HCT116 (cell line): ENCODE results near the gene STX1A. TPM values are rescaled to one million over a fixed set of nuclear protein-coding genes. Genes with fewer than 3 reads are reported as not detected.

Experiments used
- microRNA counts: library from miRNA; unstranded; fragments of <30 nt; microRNA quantifications from one replicate; lab custom pipeline; 2015
- microRNA-seq: library from miRNA; unstranded; fragments of <30 nt; microRNA quantifications from one replicate; pipeline ENCODE4, GENCODE V29; 2016; ENCODE audit warnings: borderline number of aligned reads
- total RNA-seq: library from RNA; stranded (reverse); gene quantifications from one replicate; pipeline ENCODE4 v1.2.1, GENCODE V29; 2021; ENCODE audit not compliant: unreplicated experiment

STX1A gene
- total RNA-seq, 1 experiment from 2014 or later, result 39.4 TPM

MicroRNAs within 50 kb of the gene (microRNA counts, 767-probe panel; counts per million panel counts)
- microRNA hsa-miR-4284 (lab: Ali Mortazavi, UCI), result not detected

Small RNA genes within 50 kb of the gene (microRNA-seq; reads per million reads assigned to microRNA genes)
- not detected for gene MIR4284

Other genes with a start within 250 kb of the STX1A start
- gene BAZ1B, start 197.4 kb downstream of the STX1A start, total RNA-seq, result 81.1 TPM
- 50.4 TPM for gene BCL7B, start 162.0 kb downstream of the STX1A start, total RNA-seq
- 55.0 TPM for gene TBL2, start 141.1 kb downstream of the STX1A start, total RNA-seq
- gene MLXIPL, start 95.1 kb downstream of the STX1A start, total RNA-seq, result 79.4 TPM
- 9.5 TPM for gene VPS37D, start 51.8 kb downstream of the STX1A start, total RNA-seq
- 8.5 TPM for gene DNAJC30, start 36.2 kb downstream of the STX1A start, total RNA-seq
- gene BUD23, start 36.1 kb downstream of the STX1A start, total RNA-seq, result 168 TPM
- 69.8 TPM for gene ABHD11, start 19.1 kb upstream of the STX1A start, total RNA-seq
- gene CLDN3, start 50.6 kb upstream of the STX1A start, total RNA-seq, result 19.2 TPM
- gene CLDN4, start 111.3 kb upstream of the STX1A start, total RNA-seq, result 234 TPM
- 30.4 TPM for gene METTL27, start 122.8 kb upstream of the STX1A start, total RNA-seq
- gene TMEM270, start 141.5 kb upstream of the STX1A start, total RNA-seq, result 1.1 TPM